HG03469 (cell line): ENCODE results near the gene TTC39B.
A peak's percentile ranks its signal among the peaks of the same experiment; 100 is the strongest.

ENCODE experiments used
- ATAC-seq: cut with Tn5 transposase; IDR thresholded peaks from one replicate; pipeline ENCODE4 v1.9.1; 2021; ENCODE audit warnings: mild to moderate bottlenecking, moderate library complexity, moderate number of reproducible peaks; ENCODE audit not compliant: unreplicated experiment

Gene TTC39B

GRCh38 chr9:15187589-15187988, 119.4 kb downstream of the TTC39B start:
- no peak for ATAC-seq

- no peak for ATAC-seq
Measured at GRCh38 chr9:15182730-15183129, 124.3 kb downstream of the TTC39B start.

GRCh38 chr9:15182101-15182551, 124.9 kb downstream of the TTC39B start:
- no peak for ATAC-seq

GRCh38 chr9:15180124-15180523, 126.9 kb downstream of the TTC39B start:
- ATAC-seq = no peak

- ATAC-seq = no peak
Measured at GRCh38 chr9:15178631-15179030, 128.4 kb downstream of the TTC39B start.

- ATAC-seq = no peak
Measured at GRCh38 chr9:15176836-15177235, 130.2 kb downstream of the TTC39B start.

GRCh38 chr9:15163931-15164330, 143.1 kb downstream of the TTC39B start:
- no peak for ATAC-seq

- no peak for ATAC-seq
Measured at GRCh38 chr9:15161753-15162152, 145.3 kb downstream of the TTC39B start.

- ATAC-seq = no peak
Measured at GRCh38 chr9:15160673-15161072, 146.3 kb downstream of the TTC39B start.

GRCh38 chr9:15158064-15158463, 149.0 kb downstream of the TTC39B start:
- ATAC-seq = no peak

GRCh38 chr9:15157381-15157780, 149.6 kb downstream of the TTC39B start:
- no peak for ATAC-seq

GRCh38 chr9:15156241-15156640, 150.8 kb downstream of the TTC39B start:
- no peak for ATAC-seq

- no peak for ATAC-seq
Measured at GRCh38 chr9:15155826-15156225, 151.2 kb downstream of the TTC39B start.

- no peak for ATAC-seq
Measured at GRCh38 chr9:15155323-15155722, 151.7 kb downstream of the TTC39B start.

GRCh38 chr9:15154677-15155076, 152.3 kb downstream of the TTC39B start:
- ATAC-seq = no peak

- ATAC-seq = no peak
Measured at GRCh38 chr9:15153961-15154360, 153.1 kb downstream of the TTC39B start.

- ATAC-seq = no peak
Measured at GRCh38 chr9:15150939-15151338, 156.1 kb downstream of the TTC39B start.

- ATAC-seq = no peak
Measured at GRCh38 chr9:15149450-15149849, 157.6 kb downstream of the TTC39B start.

GRCh38 chr9:15146268-15146700, 160.7 kb downstream of the TTC39B start:
- no peak for ATAC-seq

- no peak for ATAC-seq
Measured at GRCh38 chr9:15144622-15145061, 162.4 kb downstream of the TTC39B start.

GRCh38 chr9:15142878-15143534, 164.0 kb downstream of the TTC39B start:
- peak; percentile 98 for ATAC-seq

- ATAC-seq = no peak
Measured at GRCh38 chr9:15140051-15140450, 167.0 kb downstream of the TTC39B start.

- no peak for ATAC-seq
Measured at GRCh38 chr9:15139469-15139868, 167.5 kb downstream of the TTC39B start.
